Stimulated activated CD8-positive, alpha-beta memory T cell treated with anti-CD3 and anti-CD28 coated beads, Interleukin-12 subunit alpha, Interleukin-12 subunit beta, amount 100 ng/mL, for 1 hour (primary cell): ENCODE results near the gene UBL4A.

Experiments used
- DNase-seq: peaks from one replicate; pipeline ENCODE4 v3.0.0-alpha.2; 2020; ENCODE audit warnings: low read depth

UBL4A gene

DNA sequence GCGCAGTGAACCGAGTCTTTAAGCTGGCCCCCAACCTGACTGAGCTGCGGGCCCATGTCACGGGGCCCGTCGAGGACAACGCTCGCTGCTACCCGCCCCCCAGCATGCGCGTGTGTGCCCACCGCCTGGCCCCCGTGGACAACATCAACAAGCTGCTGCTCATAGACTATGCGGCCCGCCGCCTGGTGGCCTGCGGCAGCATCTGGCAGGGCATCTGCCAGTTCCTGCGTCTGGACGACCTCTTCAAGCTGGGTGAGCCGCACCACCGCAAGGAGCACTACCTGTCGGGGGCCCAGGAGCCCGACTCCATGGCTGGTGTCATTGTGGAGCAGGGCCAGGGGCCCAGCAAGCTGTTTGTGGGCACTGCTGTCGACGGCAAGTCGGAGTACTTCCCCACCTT lies 26.1 kb downstream of the UBL4A start:
- DNase-seq: no peak

DNA sequence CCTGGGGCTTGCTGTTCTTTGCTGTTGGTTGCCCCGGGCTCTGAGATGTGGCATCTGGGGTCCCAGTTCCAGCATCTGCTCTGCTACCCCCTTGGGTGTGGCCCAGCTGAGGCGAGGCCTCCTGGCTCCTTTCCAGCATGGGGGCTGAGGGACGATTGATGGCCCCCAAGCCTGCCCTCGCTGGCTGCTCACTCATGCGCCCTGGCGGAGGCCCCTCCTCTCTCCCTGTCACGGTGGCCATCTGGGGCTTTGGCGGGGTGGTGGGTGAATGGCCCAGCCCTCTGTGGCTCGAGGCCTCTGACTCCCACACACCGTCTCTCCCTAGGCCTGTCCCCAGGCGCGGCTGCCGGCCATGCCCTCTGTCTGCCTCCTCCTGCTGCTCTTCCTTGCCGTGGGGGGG lies 26.6 kb downstream of the UBL4A start:
- DNase-seq: no peak

DNA sequence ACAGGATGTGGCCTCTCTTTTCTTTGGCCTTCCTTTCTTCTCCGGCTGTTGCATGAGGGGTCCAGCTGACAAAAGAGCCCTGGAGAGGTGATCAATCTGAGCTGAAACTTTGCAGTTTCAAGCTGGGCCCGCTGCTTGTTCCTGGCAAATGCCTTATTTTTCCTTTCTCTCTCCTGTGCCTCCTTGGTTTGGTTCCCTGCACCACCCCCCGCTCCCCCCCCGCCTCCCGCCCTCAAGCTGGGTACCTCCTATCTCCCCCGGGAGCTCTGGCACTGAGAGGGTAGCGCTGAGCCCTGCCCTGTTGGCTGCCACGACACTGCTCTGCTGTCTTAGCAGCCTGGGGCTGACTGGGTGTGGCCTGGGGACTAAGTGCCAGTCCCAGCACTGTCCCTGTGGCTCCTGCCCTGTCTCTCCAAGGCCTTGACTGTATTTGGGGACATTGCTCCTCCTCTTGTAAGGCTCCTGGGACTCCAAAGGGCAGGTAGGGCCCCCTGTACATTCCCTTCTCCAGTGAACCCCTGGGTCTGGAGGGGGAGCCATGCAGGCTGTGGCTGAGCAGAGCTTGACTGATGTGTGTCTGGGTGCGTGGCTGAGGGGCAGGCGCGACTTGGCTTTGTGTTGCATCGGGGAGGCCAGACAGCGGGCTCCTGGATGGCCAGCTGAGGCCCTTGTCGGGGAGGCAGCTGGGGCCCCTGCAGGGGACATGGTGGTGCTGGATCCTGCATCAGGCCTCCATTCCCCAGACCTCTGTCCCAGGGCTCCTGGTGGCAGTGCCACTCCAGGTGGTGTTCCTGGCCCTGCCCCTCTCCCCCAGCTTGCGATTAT lies 27.2 kb downstream of the UBL4A start:
- DNase-seq: no peak

DNA sequence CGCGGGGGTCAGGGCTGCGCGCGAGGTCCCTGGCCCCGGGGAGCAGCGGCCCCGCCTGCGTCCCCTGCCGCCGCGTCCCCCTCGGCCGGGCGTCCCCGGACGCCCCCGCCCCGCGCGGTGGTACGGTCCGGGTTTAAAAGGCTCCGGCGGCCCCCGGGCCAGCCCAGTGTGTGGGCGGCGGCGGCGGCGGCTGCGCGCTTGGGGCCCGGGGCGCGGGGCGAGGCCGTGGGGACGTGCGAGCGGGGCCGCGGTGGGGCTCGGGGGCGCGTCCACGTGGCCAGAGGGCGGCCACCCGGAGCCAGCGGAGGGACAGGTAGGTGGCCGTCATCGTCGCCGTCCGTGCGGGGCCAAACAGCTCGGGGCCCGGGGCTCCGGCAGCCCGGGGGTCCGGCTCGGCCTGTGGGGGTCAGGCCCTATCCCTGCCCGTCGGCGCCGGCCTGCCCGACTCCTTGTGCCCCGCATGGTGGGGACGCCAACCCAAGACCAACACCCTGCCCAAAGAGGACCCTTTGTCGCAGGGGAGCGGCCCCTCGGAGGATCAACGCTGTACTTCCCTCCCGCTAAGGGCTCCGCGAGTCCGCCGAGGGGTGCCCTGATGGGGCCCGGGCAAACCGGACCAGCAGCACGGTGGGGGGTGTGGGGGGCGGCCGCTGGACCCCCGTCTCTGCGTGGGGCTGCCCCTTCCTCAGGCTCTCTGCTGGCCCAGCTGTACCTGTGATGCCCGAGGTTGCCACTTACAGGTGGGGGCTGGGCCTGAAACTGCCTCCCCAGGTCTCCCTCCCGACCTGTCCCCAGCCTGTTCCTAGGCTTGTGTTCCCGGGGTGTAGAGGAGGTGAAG lies 28.1 kb downstream of the UBL4A start, which contains the start of gene PLXNA3:
Gene PLXNA3, plus strand, starts transcription at position 166 of the 838 bp plus-strand sequence. CDS start 1,903 bp downstream, outside the sequence.
- peak; percentile 44 for DNase-seq

DNA sequence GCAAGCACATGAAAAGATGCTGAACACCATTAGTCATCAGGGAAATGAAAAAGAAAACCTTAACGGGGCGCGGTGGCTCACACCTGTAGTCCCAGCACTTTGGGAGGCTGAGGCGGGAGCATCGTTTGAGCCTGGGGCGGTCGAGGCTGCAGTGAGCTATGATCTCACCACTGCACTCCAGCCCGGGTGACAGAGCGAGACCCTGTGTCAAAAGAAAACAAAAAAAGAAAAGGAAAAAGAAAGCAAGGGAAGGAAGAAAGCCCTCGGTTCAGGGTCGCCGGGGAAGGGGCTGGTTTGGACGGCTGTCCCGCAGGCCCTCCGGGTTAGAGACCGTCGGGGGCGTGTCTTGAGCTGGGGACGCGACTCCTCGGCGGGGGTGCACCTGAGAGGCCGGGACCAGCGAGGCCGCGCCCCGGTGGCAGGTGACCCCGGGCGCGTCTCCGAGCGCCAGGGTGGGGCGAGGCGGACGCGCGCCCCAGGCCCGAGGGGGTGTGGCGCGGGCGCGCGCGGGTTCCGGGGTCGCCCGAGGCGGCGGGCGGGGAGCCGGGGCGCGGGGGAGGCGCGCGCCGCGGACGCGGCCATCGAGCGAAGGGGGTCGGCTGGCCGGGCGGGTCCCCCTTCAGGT lies 28.8 kb downstream of the UBL4A start:
- peak; percentile 28 for DNase-seq

DNA sequence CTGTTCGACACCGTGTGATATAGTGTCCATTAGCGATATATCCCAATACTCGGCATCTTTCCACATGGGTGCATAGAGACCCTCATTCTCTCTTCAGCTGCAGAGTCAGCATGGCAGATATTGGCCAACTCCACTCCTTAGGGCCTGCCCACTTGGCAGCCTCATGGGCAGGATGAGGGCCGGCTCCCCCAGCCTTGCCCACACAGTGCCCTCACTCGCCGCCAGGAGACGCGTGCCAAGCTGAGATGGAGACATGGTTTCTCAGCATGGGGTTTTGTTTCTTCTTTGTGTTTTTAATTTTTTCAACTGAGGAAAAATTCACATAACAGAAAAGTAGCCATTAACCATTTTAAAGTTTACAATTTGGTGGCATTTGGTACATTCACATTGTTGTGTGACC lies 33.6 kb downstream of the UBL4A start:
- DNase-seq: no peak

DNA sequence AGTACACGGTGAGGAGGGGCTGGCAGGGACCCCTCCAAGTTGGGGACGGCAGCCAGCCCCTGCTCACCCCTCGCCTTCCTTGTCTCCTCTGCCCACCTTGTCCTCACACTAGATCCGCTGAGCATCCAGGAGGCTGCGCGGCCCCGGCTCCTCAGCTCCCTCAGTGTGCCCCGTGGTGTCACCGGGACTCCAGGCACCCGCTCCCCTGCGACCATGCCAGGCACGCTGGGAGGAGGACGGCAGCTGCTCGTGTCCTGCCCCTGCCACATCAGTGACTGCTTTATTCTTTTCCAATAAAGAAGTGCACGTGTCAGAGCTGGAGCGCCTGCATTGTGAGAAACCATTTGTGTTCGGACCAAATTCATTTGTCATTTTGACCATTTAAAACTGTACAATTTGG lies 36.1 kb downstream of the UBL4A start:
- no peak for DNase-seq

DNA sequence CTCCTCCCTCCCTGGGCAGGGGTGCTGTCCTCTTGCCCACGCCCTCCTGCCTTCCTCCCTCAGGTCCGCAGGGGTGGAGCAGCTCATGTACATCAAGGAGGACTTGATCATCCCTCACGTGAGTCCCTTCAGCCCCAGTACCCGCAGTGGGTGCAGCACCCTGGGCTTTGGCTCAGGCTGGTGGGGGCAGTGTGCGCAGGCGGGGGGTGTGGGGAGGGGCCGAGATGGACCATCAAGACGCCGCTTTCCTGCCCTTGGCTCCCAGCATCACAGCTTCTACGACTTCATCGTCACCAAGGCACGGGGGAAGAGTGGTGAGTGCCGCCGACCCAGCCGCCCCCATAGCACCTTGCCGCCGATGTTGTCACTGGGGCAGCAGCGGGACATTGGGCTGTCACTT lies 36.8 kb downstream of the UBL4A start:
- no peak for DNase-seq

DNA sequence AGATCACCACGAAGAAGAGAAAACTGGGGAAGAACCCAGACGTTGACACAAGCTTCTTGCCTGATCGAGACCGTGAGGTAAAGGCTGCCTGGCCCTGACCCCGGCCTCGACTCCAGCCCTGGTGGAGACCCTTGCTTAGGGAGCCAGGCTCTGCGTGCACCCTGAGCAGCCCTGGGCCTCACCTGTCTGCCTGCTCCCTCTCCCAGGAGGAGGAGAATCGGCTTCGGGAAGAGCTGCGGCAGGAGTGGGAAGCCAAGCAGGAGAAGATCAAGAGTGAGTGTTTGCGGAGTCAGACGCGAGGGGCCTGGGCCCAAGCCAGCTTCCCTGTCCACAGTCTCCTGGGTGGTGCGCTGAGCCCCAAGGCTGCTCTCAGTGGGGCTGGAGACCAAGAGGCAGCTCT lies 37.9 kb downstream of the UBL4A start:
- DNase-seq: no peak

DNA sequence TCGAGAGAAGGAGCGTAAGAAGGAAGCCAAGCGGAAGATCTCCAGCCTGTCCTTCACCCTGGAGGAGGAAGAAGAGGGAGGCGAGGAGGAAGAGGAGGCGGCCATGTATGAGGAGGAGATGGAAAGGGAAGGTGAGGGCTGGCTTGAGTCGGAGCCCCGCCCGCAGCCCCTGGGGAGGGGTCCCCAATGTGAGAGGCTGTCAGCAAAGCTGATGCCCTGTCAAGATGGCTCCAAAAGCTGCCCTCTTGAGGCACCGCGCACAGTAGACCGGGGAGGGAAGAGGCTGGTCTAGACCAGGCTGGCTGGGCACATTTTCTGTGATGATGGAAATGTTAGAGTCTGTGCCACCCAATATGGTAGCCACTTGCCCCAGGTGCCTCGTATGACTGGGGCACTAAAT lies 40.0 kb downstream of the UBL4A start:
- DNase-seq: no peak

DNA sequence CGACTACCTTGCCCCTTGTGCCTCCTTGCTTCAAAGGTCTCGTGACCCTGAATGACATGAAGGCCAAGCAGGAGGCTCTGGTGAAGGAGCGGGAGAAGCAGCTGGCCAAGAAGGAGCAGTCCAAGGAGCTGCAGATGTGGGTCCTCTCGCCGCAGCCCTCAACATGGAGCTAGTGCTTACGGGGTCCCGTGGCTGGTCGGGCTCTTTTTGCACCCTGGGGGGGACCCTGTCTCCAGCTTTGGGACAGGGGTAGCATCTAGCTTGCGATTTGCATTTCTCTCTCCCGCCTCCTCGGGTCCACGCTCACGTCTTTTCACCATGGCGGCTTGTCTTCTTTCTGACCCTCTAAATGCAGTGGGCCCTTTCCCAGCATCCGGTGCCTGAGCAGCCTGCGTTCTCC lies 40.6 kb downstream of the UBL4A start:
- DNase-seq: no peak

DNA sequence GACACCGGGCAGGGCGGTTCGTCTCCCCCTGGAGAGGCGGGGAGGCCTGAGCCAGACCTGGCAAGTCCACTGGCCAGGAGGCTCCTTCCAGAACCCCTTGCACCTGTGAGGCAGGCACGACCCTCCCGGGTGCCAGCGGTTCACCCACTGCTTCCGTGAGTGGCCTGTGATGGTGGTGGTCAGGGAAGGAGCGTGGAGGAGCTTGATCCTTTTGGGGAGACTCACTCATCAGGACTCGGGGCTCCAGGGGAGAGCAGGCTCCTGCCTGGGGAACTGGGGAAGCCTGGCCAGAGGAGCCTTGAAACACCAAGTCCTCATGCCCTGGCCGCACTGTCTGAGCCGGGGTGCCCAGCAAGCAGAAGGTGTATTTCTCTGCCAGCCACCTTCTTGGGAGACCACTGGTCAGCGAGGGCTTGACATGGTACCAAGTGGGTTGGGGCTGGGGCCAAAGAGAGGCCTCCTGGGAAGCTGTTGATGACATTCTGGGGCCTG lies 41.6 kb downstream of the UBL4A start:
- DNase-seq: no peak

DNA sequence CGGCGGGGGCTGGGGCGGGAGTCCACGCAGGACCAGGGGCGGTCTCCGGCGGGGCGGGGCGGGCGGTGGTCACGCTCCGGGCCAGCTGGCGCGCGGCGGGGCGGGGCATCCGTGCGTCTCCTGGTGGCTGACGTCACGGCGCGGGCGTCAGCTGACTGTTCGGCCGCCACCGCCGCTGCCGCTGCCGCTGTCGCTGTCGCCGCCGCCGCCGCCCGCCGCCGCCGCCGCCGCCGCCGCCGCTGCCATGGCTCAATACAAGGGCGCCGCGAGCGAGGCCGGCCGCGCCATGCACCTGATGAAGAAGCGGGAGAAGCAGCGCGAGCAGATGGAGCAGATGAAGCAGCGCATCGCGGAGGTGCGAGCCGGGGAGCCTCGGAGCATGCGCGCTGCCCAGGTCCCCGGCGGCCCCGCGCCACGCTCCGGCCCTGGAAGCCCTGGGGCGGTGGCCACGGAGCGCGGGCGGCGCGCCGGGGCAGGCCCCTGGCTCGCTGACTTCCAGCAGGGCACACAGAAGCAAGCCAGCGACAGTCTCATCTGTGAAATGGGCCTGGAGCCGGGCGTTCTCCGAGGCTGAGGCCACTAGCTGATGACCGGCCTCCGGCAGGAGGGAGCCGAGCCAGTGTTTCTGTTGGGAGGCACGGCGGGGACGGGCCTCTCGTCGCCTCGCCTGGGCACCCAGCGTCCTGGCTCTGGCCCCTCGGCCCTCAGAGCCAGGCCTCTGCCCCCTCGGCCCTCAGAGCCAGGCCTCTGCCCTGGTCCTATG lies 42.2 kb downstream of the UBL4A start, which contains the start of gene FAM50A:
Gene FAM50A, plus strand, starts transcription at position 150 of the 763 bp plus-strand sequence. Its CDS starts 95 bp downstream, at position 245.
- DNase-seq: peak; percentile 33

DNA sequence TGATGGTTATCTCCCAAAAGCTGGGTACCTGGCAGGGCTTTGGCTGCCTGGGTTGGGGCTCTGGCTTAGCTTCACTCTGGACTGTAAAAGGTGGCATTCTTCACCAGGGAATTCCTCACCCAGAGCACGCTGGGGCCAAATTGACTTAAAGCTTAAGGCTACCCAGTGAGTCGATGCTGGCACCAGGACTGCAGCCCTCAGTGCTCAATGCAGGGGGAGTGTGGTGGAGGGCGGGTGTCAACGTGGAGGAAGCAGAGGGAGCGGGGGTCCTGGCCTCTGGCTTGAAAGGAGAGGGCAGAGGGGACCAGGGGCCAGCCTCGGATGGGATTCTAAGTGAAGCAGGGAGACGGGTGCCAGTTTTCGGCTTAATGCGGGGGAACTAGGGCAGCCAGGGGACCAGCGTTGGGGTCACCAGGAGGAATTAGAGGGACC lies 42.9 kb downstream of the UBL4A start:
- no peak for DNase-seq

DNA sequence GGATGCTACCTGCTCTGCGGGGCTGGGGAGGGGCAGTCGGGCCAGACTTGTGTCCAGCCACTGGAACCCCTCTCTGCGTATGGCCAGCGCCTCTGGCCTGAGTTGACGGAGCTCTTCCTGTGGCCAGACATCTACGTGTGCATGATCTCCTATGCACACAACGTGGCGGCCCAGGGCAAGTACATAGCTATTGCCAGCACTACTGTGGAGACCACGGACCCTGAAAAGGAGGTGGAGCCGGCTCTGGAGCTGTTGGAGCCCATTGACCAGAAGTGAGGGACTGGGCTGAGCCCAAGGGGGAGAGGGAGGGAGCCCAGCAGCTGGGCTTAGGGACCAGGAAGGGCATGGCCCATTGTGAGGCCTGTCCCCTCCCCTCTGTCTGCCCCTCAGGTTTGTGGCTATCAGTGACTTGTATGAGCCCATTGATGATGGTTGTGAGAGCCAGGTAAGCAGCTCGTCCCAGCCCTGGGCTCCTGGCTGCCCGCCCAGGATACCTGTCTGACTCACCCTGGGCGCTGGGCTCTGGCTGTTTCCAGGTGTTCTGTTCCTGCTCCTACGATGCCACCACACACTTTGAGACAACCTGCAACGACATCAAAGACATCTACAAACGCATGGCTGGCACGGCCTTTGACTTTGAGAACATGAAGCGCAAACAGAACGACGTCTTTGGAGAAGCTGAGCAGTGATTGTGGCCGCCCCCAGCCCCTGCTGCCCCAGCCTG lies 44.3 kb downstream of the UBL4A start:
- DNase-seq: no peak

DNA sequence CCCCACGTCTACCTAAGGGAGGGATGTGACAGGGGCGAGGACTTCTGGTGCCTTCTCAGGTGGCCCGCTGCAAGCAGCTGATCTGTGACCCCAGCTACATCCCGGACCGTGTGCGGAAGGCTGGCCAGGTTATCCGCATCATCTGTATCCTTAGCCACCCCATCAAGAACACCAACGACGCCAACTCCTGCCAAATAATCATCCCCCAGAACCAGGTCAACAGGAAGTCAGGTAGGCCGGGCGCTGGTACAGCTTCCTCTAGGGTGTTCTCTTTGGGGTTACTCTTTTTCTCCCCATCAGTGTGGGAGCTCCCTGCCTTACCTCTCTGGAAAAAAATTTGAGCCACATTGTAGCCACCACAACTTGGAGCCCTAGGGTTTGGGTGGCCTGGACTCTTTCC lies 44.9 kb downstream of the UBL4A start:
- no peak for DNase-seq

DNA sequence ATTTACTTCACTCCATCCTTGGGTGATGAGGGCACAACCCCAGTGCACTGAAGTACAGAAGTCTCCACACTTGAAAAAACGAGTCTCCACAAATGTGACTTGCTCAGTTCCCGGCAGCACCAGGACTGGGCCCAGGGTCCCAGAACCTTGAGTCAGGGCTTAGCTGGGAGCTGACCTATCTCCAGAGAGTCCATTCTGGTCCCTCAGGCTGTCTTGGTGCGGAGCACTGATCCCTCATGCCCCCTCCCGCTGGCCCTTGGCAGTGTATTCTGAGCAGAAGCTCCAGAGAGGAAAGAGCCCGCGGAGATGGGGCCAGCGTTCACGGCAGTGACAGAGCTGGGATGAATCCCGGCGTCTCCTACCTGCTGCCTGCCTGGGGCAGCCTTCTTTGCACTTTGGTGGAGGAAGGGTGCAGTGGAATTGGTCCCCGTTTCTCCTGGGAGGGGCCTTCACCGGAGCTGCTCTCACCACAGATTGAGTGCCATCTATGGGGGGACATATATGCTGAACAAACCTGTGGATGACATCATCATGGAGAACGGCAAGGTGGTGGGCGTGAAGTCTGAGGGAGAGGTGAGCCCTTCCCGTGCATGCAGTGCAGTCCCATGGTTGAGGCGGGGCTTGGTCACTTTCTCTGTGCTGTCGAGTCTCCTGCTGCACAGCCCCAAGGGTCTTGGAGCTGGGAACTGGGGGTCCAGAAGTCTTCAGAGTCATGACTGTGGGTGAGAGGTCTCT lies 45.6 kb downstream of the UBL4A start:
- no peak for DNase-seq

DNA sequence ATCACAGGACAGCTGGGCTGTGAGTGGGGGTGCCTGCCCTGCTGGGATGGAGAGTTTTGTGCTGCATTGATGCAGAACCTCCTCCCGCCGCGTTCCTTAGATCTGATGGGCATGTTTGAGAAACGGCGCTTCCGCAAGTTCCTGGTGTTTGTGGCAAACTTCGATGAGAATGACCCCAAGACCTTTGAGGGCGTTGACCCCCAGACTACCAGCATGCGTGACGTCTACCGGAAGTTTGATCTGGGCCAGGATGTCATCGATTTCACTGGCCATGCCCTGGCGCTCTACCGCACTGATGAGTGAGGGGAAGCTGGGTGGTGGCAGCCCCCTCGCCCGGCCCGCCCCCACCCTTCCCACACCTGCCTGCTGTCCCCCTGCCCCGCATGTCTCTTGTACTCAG lies 46.6 kb downstream of the UBL4A start:
- DNase-seq: no peak

DNA sequence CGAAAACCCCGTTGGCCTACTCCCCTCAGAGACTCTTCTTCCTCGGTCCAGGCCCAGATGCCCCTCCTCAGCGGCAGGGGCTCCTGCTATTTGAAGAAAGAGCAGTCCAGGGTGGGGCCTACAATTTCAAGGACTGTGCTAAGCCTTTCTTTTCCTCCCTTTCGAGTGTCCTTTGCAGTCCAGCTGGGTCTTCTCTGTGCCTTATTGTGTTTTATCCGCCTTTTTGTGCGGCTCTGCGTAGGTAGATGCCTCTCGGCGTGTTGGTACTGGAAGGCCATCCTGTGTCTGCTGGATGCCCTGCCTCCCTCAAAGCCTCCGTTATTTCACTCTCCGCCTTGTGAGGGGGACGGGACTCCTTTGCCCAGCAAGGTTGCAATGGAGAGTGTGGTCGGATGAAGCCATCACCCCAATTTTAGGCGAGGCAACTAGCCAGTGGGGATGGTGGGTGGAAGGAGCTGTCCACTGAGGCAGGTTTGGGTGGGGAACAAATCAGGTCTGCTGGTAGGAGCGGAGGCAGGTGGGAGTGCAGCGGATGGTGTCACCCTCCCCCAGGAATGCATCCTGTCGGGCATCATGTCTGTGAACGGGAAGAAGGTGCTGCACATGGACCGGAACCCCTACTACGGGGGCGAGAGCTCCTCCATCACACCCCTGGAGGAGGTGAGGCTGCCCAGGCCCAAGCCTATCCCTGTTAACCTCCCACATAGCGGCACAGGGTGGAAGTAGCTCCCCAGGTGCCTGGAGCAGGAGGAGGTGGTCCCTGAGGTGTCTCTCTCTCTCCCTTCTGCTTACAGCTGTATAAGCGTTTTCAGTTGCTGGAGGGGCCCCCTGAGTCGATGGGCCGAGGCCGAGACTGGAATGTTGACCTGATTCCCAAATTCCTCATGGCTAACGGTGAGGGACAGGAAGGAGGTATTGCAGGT lies 48.2 kb downstream of the UBL4A start:
- DNase-seq: no peak
